K562 (cell line): ENCODE data around the gene G2E3. TPM values are rescaled to one million over a fixed set of nuclear protein-coding genes. Genes with fewer than 3 reads are reported as not detected.

Experiments
- ATAC-seq: fragments of 200-7000 bp; cut with Tn5 transposase; 3 replicates; pipeline ENCODE4 v1.9.1; 2020; ENCODE audit warnings: moderate library complexity
- BruUV-seq: library from RNA; stranded (reverse); fragments of 400-500 nt; replicated peaks from 2 replicates; lab custom pipeline; 2021; lab: Mats Ljungman, UMichigan
- CTCF ChIA-PET: fragments of 300-600 bp; formaldehyde crosslinking; extraction: SDS; loops from one replicate; lab custom pipeline; 2021; ENCODE audit warnings: low intra/inter-chr PET ratio; lab: Yijun Ruan, JAX
- POLR2A ChIA-PET: fragments of 300-600, 350-650 bp; sonication (Branson Sonifier 250); formaldehyde crosslinking; extraction: SDS; loops from one replicate; lab custom pipeline; 2021; ENCODE audit warnings: antibody characterized with exemption, inconsistent platforms; lab: Yijun Ruan, JAX
- DNase-seq, 4 experiments: peaks; one replicate each; pipeline versions ENCODE4 v3.0.0 to v3.0.0-alpha.2; 2011 to 2018; ENCODE audit warnings: low spot score in 3 of 4, mixed read lengths in 3 of 4; ENCODE audit errors: extremely low read depth in 1 of 4
- FAIRE-seq: peaks from 2 replicates; lab custom pipeline; 2011; peaks lifted over from hg19 to GRCh38; lab: Jason Lieb, UNC
- H2AFZ ChIP-seq: 2 replicates; pipeline ENCODE4 v1.6.0; 2011; ENCODE audit warnings: low read depth, low read length, control low read depth, inconsistent platforms
- H3K27ac ChIP-seq: fragments of 200-600 bp; 3 replicates; pipeline ENCODE4 v1.8.0; 2011; ENCODE audit warnings: low read depth, mild to moderate bottlenecking, control low read depth, inconsistent platforms, low read length, moderate library complexity, mixed read lengths; ENCODE audit errors: extremely low read depth
- H3K27me3 ChIP-seq, 2 experiments: fragments of 300-600 bp in 1 of 2; 2 replicates in 1 of 2; 3 replicates in 1 of 2; pipeline versions ENCODE4 v1.6.0 to v1.8.0; 2011; ENCODE audit warnings: inconsistent platforms in 2 of 2, low read length in 2 of 2, mild to moderate bottlenecking in 1 of 2, mixed read lengths in 1 of 2, moderate library complexity in 1 of 2; ENCODE audit not compliant: control insufficient read depth in 2 of 2, insufficient read depth in 2 of 2
- H3K36me3 ChIP-seq: fragments of 300-600 bp; 3 replicates; pipeline ENCODE4 v1.8.0; 2011; ENCODE audit warnings: mild to moderate bottlenecking, low read length, inconsistent platforms; ENCODE audit not compliant: control insufficient read depth, insufficient read depth
- H3K4me1 ChIP-seq, 2 experiments: fragments of 200-600 bp in 1 of 2; replicated peaks in 1 of 2; 2 replicates in 1 of 2; 3 replicates in 1 of 2; pipeline versions ENCODE4 v1.5.1 to v1.8.0; 2011; ENCODE audit warnings: inconsistent platforms in 2 of 2, low read length in 2 of 2, mild to moderate bottlenecking in 1 of 2, mixed read lengths in 1 of 2, moderate library complexity in 1 of 2; ENCODE audit not compliant: control insufficient read depth in 2 of 2, insufficient read depth in 2 of 2
- H3K4me2 ChIP-seq: 2 replicates; pipeline ENCODE4 v1.6.1; 2011; ENCODE audit warnings: low read length, control low read depth, inconsistent platforms, mixed read lengths; ENCODE audit not compliant: insufficient read depth
- H3K4me3 ChIP-seq: fragments of 200-600 bp; sonication (generic), shearing (Covaris generic); 2 replicates; pipeline ENCODE4 v1.5.1; 2016; ENCODE audit warnings: control low read depth, inconsistent platforms
- H3K79me2 ChIP-seq: fragments of 200-600 bp; 3 replicates; pipeline ENCODE4 v1.8.0; 2011; ENCODE audit warnings: low read length, inconsistent platforms; ENCODE audit not compliant: control insufficient read depth, insufficient read depth
- H3K9ac ChIP-seq, 2 experiments: 2 replicates each; pipeline versions ENCODE4 v1.6.0 to v1.6.1; 2011; ENCODE audit warnings: low read depth in 2 of 2, low read length in 2 of 2, control low read depth in 1 of 2, inconsistent platforms in 1 of 2, mild to moderate bottlenecking in 1 of 2, mixed read lengths in 1 of 2; ENCODE audit not compliant: insufficient read depth in 1 of 2
- H3K9me1 ChIP-seq: one replicate; pipeline ENCODE4 v1.6.0; 2011; ENCODE audit warnings: inconsistent platforms, mild to moderate bottlenecking, low read length, moderate library complexity; ENCODE audit not compliant: control insufficient read depth, insufficient read depth
- H3K9me3 ChIP-seq: replicated peaks from 2 replicates; pipeline ENCODE4 v1.5.1; 2011; ENCODE audit warnings: low read depth, low read length, inconsistent platforms; ENCODE audit not compliant: control insufficient read depth, insufficient read depth
- H4K20me1 ChIP-seq: replicated peaks from 2 replicates; pipeline ENCODE4 v1.6.1; 2011; ENCODE audit warnings: low read length, inconsistent platforms, mixed read lengths; ENCODE audit not compliant: control insufficient read depth, insufficient read depth
- CEBPB ChIP-seq: fragments of 450-650 bp; IDR thresholded peaks from 2 replicates; pipeline ENCODE4 v1.6.1; 2016; ENCODE audit warnings: missing genetic modification characterization, missing compliant biosample characterization
- CEBPG ChIP-seq, 3 experiments: fragments of 200-800 bp in 1 of 3; sonication (Bioruptor generic) in 1 of 3; sonication (generic) in 1 of 3; formaldehyde crosslinking in 1 of 3; IDR thresholded peaks in 2 of 3; conservative IDR thresholded peaks in 1 of 3; 2 replicates each; pipeline versions ENCODE4 v1.6.1 to v1.8.0; 2016 to 2022; ENCODE audit warnings: missing compliant biosample characterization in 2 of 3, missing genetic modification characterization in 2 of 3, mild to moderate bottlenecking in 1 of 3, missing genetic modification reagents in 1 of 3
- CREB1 ChIP-seq, 2 experiments: sonication (generic) in 1 of 2; formaldehyde crosslinking in 1 of 2; IDR thresholded peaks; 2 replicates each; pipeline versions ENCODE4 v1.6.1 to v1.8.0; 2012 to 2022; ENCODE audit warnings: inconsistent platforms in 1 of 2, mild to moderate bottlenecking in 1 of 2, missing genetic modification reagents in 1 of 2, moderate library complexity in 1 of 2
- CTBP1 ChIP-seq: fragments of 450-650 bp; IDR thresholded peaks from 2 replicates; pipeline ENCODE4 v1.6.1; 2016; ENCODE audit warnings: borderline replicate concordance
- FOS ChIP-seq: IDR thresholded peaks from 3 replicates; pipeline ENCODE4 v1.6.1; 2011; ENCODE audit not compliant: insufficient read length; ENCODE audit errors: extremely low read depth
- MED1 ChIP-seq: sonication (generic); formaldehyde crosslinking; IDR thresholded peaks from 2 replicates; pipeline ENCODE4 v1.8.1; 2023; ENCODE audit warnings: missing genetic modification reagents, borderline replicate concordance
- NR2C2 ChIP-seq, 2 experiments: fragments of 200-800 bp in 1 of 2; sonication (Bioruptor generic) in 1 of 2; sonication (generic) in 1 of 2; formaldehyde crosslinking in 1 of 2; IDR thresholded peaks; 2 replicates each; pipeline versions ENCODE4 v1.6.1 to v1.8.0; 2016 to 2022; ENCODE audit warnings: mild to moderate bottlenecking in 1 of 2, missing compliant biosample characterization in 1 of 2, missing genetic modification characterization in 1 of 2, missing genetic modification reagents in 1 of 2
- PYGO2 ChIP-seq: fragments of 450-650 bp; IDR thresholded peaks from 2 replicates; pipeline ENCODE4 v1.6.1; 2016; ENCODE audit warnings: mild to moderate bottlenecking, missing genetic modification characterization, moderate library complexity, missing compliant biosample characterization
- RBM14 ChIP-seq: fragments of 200-400 bp; formaldehyde crosslinking; IDR thresholded peaks from 2 replicates; pipeline ENCODE4 v1.6.1; 2018; ENCODE audit warnings: low read depth, mild to moderate bottlenecking, low read length, moderate library complexity, borderline replicate concordance; ENCODE audit not compliant: insufficient read depth
- ZEB2 ChIP-seq: fragments of 450-650 bp; IDR thresholded peaks from 2 replicates; pipeline ENCODE4 v1.6.1; 2016
- ZNF263 ChIP-seq: sonication (generic); formaldehyde crosslinking; IDR thresholded peaks from 2 replicates; pipeline ENCODE4 v1.8.0; 2022; ENCODE audit warnings: mild to moderate bottlenecking, missing genetic modification reagents, borderline replicate concordance
- WGBS: fragments of 100-300 bp; shearing (Covaris generic); methylation state at CpG from one replicate; pipeline ENCODE4 v1.1.6; 2016; ENCODE audit warnings: low coverage, mixed read lengths; ENCODE audit not compliant: insufficient coverage; ENCODE audit errors: missing lambda C conversion rate; 5-methylcytosine and 5-hydroxymethylcytosine counted together
- in situ Hi-C: fragments of 300-500 bp; cut with MboI; formaldehyde crosslinking; loops from 4 replicates; pipeline ENCODE4 v1.15.0; 2018; ENCODE audit warnings: inconsistent platforms, mixed read lengths
- intact Hi-C: fragments of 100-400 bp; cut with micrococcal nuclease; formaldehyde crosslinking; loops from 2 replicates; pipeline ENCODE4 v1.14.2; 2022
- polyA plus RNA-seq, 8 experiments: library from polyadenylated mRNA; depleted of rRNA in 4 of 8; stranded (reverse) in 5 of 8; unstranded in 3 of 8; fragments of >200 nt; fragmentation: Nextera tagmentation in 2 of 8; fragmentation: Illumina TruSeq in 1 of 8; extraction: Ambion mirVana in 2 of 8; extraction: Trizol in 1 of 8; gene quantifications; 2 replicates each; pipeline versions ENCODE4 v1.2.1 to v1.2.3, GENCODE V29; 2011 to 2014; ENCODE audit warnings: inconsistent platforms in 1 of 8, missing spikeins in 1 of 8
- total RNA-seq, 7 experiments: library from RNA; depleted of rRNA in 6 of 7; stranded (reverse); fragments of >200 nt in 6 of 7; fragmentation: Illumina TruSeq in 2 of 7; extraction: Trizol in 2 of 7; gene quantifications; 2 replicates each; pipeline versions ENCODE4 v1.2.1 to v1.2.3, GENCODE V29; 2011 to 2021; ENCODE audit warnings: low replicate concordance in 1 of 7
- TF ChIP-seq, protein P1 (sequence below): fragments of 450-650 bp; formaldehyde crosslinking; IDR thresholded peaks from 2 replicates; pipeline ENCODE4 v1.4.0; 2020; ENCODE audit warnings: mild to moderate bottlenecking
- TF ChIP-seq, protein P2 (sequence below), 2 experiments: IDR thresholded peaks; 2 replicates each; pipeline ENCODE4 v1.6.1; 2011; ENCODE audit warnings: borderline replicate concordance in 1 of 2, control low read depth in 1 of 2, low read depth in 1 of 2, low read length in 1 of 2, mild to moderate bottlenecking in 1 of 2, mixed read lengths in 1 of 2, moderate library complexity in 1 of 2; ENCODE audit not compliant: insufficient read depth in 1 of 2, insufficient read length in 1 of 2, poor library complexity in 1 of 2, severe bottlenecking in 1 of 2; ENCODE audit errors: extremely low read depth in 1 of 2

Gene G2E3
- total and polyA plus RNA-seq, 9 of the 15 experiments (the other 6 are each of a cell fraction or from before 2014, with no cell fraction given), result 9.8 to 53.5 (median 24.7) TPM

DNA sequence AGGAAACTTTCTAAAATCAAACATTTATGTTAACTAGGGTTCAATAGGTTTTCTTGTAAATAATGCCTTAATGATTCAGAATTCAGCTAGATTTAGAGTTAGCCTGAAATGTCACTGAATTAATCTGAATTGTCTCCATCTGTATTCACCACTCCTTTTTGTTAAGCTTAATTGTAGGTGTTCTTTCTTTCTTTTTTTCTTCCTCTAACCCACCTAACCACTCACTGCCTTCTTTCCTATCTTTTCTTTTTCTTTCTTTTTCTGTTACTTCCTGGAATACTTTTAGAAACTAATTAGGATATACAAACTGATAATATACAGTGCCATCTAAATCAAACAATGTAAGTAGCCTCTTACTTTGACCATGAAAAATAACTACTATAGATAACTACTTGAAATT is 29.9 kb downstream of the G2E3 start:
- TF ChIP-seq RBM14, result no peak
- TF ChIP-seq CREB1 (IDR thresholded peaks at IDR 0.05), result no peak
- no peak for TF ChIP-seq CREB1 (CRISPR knock-in tag; IDR thresholded peaks at IDR 0.05)
- no peak for TF ChIP-seq CTBP1

GRCh38 chr14:30596935-30597334 is 38.0 kb downstream of the G2E3 start:
- BruUV-seq, result no TSS peak
- no peak overlapping the region for H2AFZ ChIP-seq
- no peaks in the 10 kb centered on the region for H3K27me3 ChIP-seq
- H3K4me2 ChIP-seq, result no peak overlapping the region
- H3K36me3 ChIP-seq, result peaks cover 65% of the 10 kb centered on the region
- DNase-seq (no peak), FAIRE-seq (no peak), ATAC-seq (no peak)
- TF ChIP-seq PYGO2 (tag) (no peak), CEBPG (CRISPR knock-in tag; IDR thresholded peaks at IDR 0.05) (no peak), CEBPG (tag; conservative IDR thresholded peaks at IDR 0.05 in 1 of 2, IDR thresholded peaks at IDR 0.05 in 1 of 2) (peak; percentile 45 to 65; a peak in 2 of 4 replicates), NR2C2 (CRISPR knock-in tag; IDR thresholded peaks at IDR 0.05) (no peak), NR2C2 (tag; IDR thresholded peaks at IDR 0.05) (no peak), CEBPB (tag) (peak; percentile 30), FOS (no peak), ZNF263 (CRISPR knock-in tag) (no peak), MED1 (no peak), ZEB2 (no peak)
- TF ChIP-seq, protein P1, sequence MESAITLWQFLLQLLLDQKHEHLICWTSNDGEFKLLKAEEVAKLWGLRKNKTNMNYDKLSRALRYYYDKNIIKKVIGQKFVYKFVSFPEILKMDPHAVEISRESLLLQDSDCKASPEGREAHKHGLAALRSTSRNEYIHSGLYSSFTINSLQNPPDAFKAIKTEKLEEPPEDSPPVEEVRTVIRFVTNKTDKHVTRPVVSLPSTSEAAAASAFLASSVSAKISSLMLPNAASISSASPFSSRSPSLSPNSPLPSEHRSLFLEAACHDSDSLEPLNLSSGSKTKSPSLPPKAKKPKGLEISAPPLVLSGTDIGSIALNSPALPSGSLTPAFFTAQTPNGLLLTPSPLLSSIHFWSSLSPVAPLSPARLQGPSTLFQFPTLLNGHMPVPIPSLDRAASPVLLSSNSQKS (CRISPR knock-in tag), result no peak
- TF ChIP-seq, protein P2, sequence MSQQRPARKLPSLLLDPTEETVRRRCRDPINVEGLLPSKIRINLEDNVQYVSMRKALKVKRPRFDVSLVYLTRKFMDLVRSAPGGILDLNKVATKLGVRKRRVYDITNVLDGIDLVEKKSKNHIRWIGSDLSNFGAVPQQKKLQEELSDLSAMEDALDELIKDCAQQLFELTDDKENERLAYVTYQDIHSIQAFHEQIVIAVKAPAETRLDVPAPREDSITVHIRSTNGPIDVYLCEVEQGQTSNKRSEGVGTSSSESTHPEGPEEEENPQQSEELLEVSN (IDR thresholded peaks at IDR 0.05; ENCODE audit: borderline replicate concordance in 1 of 2, extremely low read depth in 1 of 2, insufficient read depth in 1 of 2, insufficient read length in 1 of 2, low read depth in 1 of 2, low read length in 1 of 2, poor library complexity in 1 of 2, severe bottlenecking in 1 of 2), result no peak
- H3K4me3 ChIP-seq, result no peak overlapping the region
- H3K9me3 ChIP-seq, result no peaks in the 10 kb centered on the region
- no peaks in the 10 kb centered on the region for H3K4me1 ChIP-seq
- no peak overlapping the region; the same call in 2 of the 3 replicates for H3K27ac ChIP-seq
- 41% methylated on average over 1 of the region's 1 CpG for WGBS
- no peaks in the 10 kb centered on the region for H4K20me1 ChIP-seq
- H3K9ac ChIP-seq, result no peak overlapping the region
- ChIA-PET POLR2A (no interaction called here), CTCF (no interaction called here)
- intact Hi-C loops (no loop called here), in situ Hi-C loops (no loop called here)
- H3K9me1 ChIP-seq, result no peaks in the 10 kb centered on the region
- H3K79me2 ChIP-seq, result no peaks in the 10 kb centered on the region

More for the DNA sequence above, 29.9 kb downstream of the G2E3 start:
- ChIA-PET CTCF (no interaction called here), POLR2A (no interaction called here)
- ATAC-seq (no peak), DNase-seq (no peak), FAIRE-seq (no peak)
- Histone ChIP-seq H3K36me3 (peaks cover 76% of the 10 kb centered on the region), H3K4me2 (no peak overlapping the region), H3K4me3 (no peak overlapping the region), H3K79me2 (peaks cover 38% of the 10 kb centered on the region), H3K4me1 (no peaks in the 10 kb centered on the region), H3K27me3 (no peaks in the 10 kb centered on the region), H3K9ac (no peak overlapping the region), H3K27ac (no peak overlapping the region), H4K20me1 (no peaks in the 10 kb centered on the region), H3K9me1 (no peaks in the 10 kb centered on the region), H2AFZ (no peak overlapping the region), H3K9me3 (0 out of 2 replicates have a peak, but pooled peaks cover 4% of the 10 kb centered on the region)
- in situ Hi-C loops, result no loop called here
- no TSS peak for BruUV-seq
- intact Hi-C loops, result no loop called here
